GM12891 (cell line): ENCODE measurements around the gene TIAM1.

ENCODE experiments used
- POLR2A ChIP-seq: IDR thresholded peaks from 2 replicates; pipeline ENCODE4 v1.6.1; 2011; ENCODE audit warnings: low read depth, low read length, control low read depth
- TAF1 ChIP-seq: IDR thresholded peaks from 2 replicates; pipeline ENCODE4 v1.6.1; 2011; ENCODE audit warnings: low read depth, low read length, control low read depth

- TF ChIP-seq POLR2A (no peak), TAF1 (no peak)
Measured at GRCh38 chr21:31161157-31161556, 182.9 kb downstream of the TIAM1 start.
